ENCODE measurements around the gene TARDBP. TPM values are rescaled to one million over a fixed set of nuclear protein-coding genes. Genes with fewer than 3 reads are reported as not detected.
"Not testable (repeated sequence)": the region's sequence is repeated elsewhere in the genome, so short reads cannot be mapped to it uniquely, and the experiment has no call there.

Gene TARDBP
- total RNA-seq, 4 donors from 2014 or later: 51.2 to 110 (median 96.6) TPM

DNA sequence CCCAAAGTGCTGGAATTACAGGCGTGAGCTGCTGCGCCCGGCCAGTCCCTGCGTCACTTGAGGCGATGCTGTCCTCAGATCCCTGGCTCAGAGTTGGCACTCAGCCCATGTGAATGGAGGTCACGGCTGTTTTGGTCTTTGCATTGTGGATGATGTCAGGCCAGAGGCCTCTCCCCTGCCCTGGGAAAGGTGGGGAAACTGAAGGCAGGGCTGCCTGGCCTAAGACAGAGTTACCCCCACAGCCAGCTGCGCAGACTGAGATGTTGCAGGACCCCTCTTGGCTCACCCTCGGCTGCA, 33.8 kb downstream of the TARDBP start:
- DNase-seq: no peak
- Histone ChIP-seq H3K27ac (no peak overlapping the region), H3K4me3 (no peak overlapping the region), H3K4me1 (peaks cover 0 to under 1% (median 0%) of the 10 kb centered on the region in 3 donors), H3K36me3 (no peaks in the 10 kb centered on the region), H3K27me3 (no peaks in the 10 kb centered on the region), H3K9me3 (no peaks in the 10 kb centered on the region)
- intact Hi-C loops (cut with DNase I): no loop called here
- WGBS, 2 donors: 96% methylated on average over 4 of the region's 8 CpGs; no CpG with 5 or more reads in 1 of the 2 donors
- TF ChIP-seq, protein P1, sequence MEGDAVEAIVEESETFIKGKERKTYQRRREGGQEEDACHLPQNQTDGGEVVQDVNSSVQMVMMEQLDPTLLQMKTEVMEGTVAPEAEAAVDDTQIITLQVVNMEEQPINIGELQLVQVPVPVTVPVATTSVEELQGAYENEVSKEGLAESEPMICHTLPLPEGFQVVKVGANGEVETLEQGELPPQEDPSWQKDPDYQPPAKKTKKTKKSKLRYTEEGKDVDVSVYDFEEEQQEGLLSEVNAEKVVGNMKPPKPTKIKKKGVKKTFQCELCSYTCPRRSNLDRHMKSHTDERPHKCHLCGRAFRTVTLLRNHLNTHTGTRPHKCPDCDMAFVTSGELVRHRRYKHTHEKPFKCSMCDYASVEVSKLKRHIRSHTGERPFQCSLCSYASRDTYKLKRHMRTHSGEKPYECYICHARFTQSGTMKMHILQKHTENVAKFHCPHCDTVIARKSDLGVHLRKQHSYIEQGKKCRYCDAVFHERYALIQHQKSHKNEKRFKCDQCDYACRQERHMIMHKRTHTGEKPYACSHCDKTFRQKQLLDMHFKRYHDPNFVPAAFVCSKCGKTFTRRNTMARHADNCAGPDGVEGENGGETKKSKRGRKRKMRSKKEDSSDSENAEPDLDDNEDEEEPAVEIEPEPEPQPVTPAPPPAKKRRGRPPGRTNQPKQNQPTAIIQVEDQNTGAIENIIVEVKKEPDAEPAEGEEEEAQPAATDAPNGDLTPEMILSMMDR (IDR thresholded peaks at IDR 0.05): no peak
- TF ChIP-seq POLR2A (IDR thresholded peaks at IDR 0.05): no peak

- Histone ChIP-seq H3K36me3 (no peaks in the 10 kb centered on the region), H3K27me3 (no peaks in the 10 kb centered on the region), H3K9me3 (no peaks in the 10 kb centered on the region), H3K27ac (no peak within 1 kb of the TSS), H3K4me3 (no peak within 1 kb of the TSS), H3K4me1 (peaks cover 0 to 6% (median 0%) of the 10 kb centered on the region in 3 donors)
- no peak for TF ChIP-seq POLR2A (IDR thresholded peaks at IDR 0.05)
- TF ChIP-seq, protein P1 (IDR thresholded peaks at IDR 0.05): no peak
- intact Hi-C loops (cut with DNase I): no loop called here
- 86 to 100% methylated on average over 1 to 12 of the region's 28 CpGs for WGBS, 2 donors
- DNase-seq: no peak
These were observed 34.3 kb downstream of the TARDBP start, which contains the start of gene MASP2 for GRCh38 chr1:11046625-11047365. Gene MASP2 (minus strand): TSS chr1:11047239. CDS start chr1:11047207, 32 bp downstream.

DNA sequence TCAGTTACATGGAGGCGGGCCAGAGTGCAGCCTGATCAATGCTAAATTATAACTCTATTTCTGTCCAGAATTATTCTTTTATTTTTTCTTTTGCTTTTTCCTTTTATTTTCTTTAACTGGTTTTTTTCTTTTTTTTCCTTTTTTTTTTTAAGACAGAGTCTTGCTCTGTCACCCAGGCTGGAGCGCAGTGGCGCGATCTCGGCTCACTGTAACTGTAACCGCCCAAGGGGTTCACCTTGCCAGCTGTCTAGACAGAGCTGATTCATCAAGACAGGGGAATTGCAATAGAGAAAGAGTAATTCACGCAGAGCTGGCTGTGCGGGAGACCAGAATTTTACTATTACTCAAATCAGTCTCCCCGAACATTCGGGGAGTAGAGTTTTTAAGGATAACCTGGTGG, 38.7 kb downstream of the TARDBP start:
- H3K27ac ChIP-seq; DNase-seq; H3K4me3 ChIP-seq; H3K27me3 ChIP-seq; intact Hi-C loops (cut with DNase I); H3K9me3 ChIP-seq: not testable (repeated sequence)
- Histone ChIP-seq H3K36me3 (peaks cover 2 to 24% (median 7%) of the 10 kb centered on the region in 3 donors), H3K4me1 (peaks cover 0 to 25% (median 5%) of the 10 kb centered on the region in 3 donors)
- 65 to 89% methylated on average over 1 to 9 of the region's 10 CpGs for WGBS, 2 donors

DNA sequence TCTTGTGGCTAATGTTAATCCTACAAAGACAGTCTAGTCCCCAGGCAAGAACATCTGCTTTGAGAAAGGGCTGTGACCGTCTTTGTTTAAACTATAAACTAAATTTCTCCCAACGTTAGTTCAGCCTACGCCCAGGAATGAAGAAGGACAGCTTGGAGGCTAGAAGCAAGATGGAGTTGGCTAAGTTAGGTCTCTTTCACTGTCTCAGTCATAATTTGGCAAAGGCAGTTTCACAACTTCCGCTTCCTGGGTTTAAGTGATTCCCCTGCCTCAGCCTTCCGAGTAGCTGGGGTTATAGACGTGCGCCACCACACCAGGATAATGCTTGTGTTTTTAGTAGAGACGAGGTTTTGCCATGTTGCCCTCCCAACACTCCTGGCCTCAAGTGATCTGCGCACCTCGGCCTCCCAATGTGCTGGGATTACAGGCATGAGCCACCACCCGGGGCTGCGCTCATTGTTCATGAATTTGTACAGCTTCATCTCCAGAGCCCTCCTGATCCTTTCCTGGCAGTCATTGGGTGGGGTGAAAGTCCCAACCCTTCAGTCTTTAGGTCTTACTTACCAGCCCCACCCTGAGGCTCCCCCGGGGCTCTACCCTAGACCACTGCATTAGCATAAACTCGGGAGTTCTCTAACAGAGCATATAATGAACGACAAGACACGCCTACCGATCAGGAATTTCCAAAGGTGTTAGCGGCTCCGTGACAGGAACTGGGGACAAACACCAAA, 39.5 kb downstream of the TARDBP start:
- DNase-seq: no peak
- H3K9me3 ChIP-seq: no peaks in the 10 kb centered on the region
- H3K4me1 ChIP-seq: peaks cover 0 to 25% (median 5%) of the 10 kb centered on the region in 3 donors
- intact Hi-C loops (cut with DNase I): no loop called here
- H3K36me3 ChIP-seq: peaks cover 9 to 32% (median 14%) of the 10 kb centered on the region in 3 donors
- no peaks in the 10 kb centered on the region for H3K27me3 ChIP-seq
- no peak overlapping the region for H3K4me3 ChIP-seq
- no peak overlapping the region for H3K27ac ChIP-seq
- TF ChIP-seq, protein P1 (IDR thresholded peaks at IDR 0.05): no peak
- TF ChIP-seq POLR2A (IDR thresholded peaks at IDR 0.05): no peak
- WGBS, 2 donors: 44 to 46% methylated on average over 16 to 18 of the region's 19 CpGs

- Histone ChIP-seq H3K9me3 (no peaks in the 10 kb centered on the region), H3K27me3 (no peaks in the 10 kb centered on the region), H3K4me3 (no peak overlapping the region), H3K4me1 (peaks cover 0 to 31% (median 5%) of the 10 kb centered on the region in 3 donors), H3K36me3 (peaks cover 9 to 43% (median 14%) of the 10 kb centered on the region in 3 donors), H3K27ac (no peak overlapping the region)
- DNase-seq: no peak
- TF ChIP-seq, protein P1 (IDR thresholded peaks at IDR 0.05): no peak
- no peak for TF ChIP-seq POLR2A (IDR thresholded peaks at IDR 0.05)
- intact Hi-C loops (cut with DNase I): no loop called here
- 49 to 67% methylated on average over 6 to 8 of the region's 29 CpGs for WGBS, 2 donors
These were observed 40.6 kb downstream of the TARDBP start for GRCh38 chr1:11052839-11053757.

Data from esophagus squamous epithelium (tissue), 5 donors.